Measurements from ENCODE around the gene ACYP2.

The ACYP2 gene

DNA sequence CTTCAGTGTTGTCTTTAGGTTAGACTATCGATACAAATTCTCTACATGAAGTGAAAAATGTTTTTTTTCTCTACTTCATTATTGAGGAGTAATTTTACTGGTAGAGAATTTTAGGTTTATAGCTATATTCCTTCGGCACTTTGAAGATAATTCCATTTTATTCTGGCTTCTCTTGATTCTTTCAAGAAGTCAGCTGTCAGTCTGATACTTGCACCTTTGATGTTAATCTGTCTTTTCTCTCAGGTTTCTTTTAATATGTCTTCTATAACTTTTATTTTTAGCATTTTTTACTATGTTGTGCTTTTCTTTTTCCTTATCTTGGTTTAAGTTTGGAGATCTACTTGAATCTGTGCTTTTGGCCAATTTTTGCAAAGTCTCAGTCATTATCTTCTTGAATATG, 122.0 kb downstream of the ACYP2 start:
- Histone ChIP-seq H3K4me3 (ENCODE audit: low read depth, low read length) (no peak overlapping the region), H3K9ac (ENCODE audit: low read depth, low read length) (no peak overlapping the region), H3K36me3 (ENCODE audit: control insufficient read depth, insufficient read depth, low read length) (no peaks in the 10 kb centered on the region)

DNA sequence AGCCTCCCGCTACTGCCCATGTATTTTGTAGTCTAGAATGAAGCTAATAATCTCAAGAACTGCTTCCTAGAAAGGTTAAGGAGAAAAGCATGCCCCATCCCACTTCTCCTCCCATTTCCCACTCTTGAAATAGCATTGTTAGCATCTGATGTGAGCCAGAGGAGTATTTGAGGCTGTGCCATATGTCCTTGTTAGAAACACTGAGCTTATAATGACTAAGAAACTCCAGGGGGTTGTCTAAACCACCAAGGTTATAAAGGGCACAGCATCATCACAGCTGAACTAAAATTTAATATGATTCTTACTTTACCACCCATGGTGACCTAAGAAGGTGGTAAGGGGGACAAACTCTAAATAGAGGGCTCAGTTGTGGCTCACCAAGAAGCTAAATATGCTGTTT, 124.0 kb downstream of the ACYP2 start:
- H3K4me1 ChIP-seq (ENCODE audit: control insufficient read depth, insufficient read depth, low read length), result peaks cover 4% of the 10 kb centered on the region
- H3K4me3 ChIP-seq (ENCODE audit: low read depth, low read length), result no peak overlapping the region
- peaks cover 5% of the 10 kb centered on the region for H3K27me3 ChIP-seq (ENCODE audit: control insufficient read depth, insufficient read depth, low read length)
- H3K36me3 ChIP-seq (ENCODE audit: control insufficient read depth, insufficient read depth, low read length), result no peaks in the 10 kb centered on the region
- H3K9me3 ChIP-seq (ENCODE audit: control insufficient read depth, insufficient read depth, low read length), result no peaks in the 10 kb centered on the region
- no peak overlapping the region for H3K9ac ChIP-seq (ENCODE audit: low read depth, low read length)

More for the DNA sequence above, 122.0 kb downstream of the ACYP2 start:
- Histone ChIP-seq H3K27me3 (ENCODE audit: control insufficient read depth, insufficient read depth, low read length) (peaks cover 5% of the 10 kb centered on the region), H3K4me1 (ENCODE audit: control insufficient read depth, insufficient read depth, low read length) (peaks cover 4% of the 10 kb centered on the region), H3K9me3 (ENCODE audit: control insufficient read depth, insufficient read depth, low read length) (no peaks in the 10 kb centered on the region)

DNA sequence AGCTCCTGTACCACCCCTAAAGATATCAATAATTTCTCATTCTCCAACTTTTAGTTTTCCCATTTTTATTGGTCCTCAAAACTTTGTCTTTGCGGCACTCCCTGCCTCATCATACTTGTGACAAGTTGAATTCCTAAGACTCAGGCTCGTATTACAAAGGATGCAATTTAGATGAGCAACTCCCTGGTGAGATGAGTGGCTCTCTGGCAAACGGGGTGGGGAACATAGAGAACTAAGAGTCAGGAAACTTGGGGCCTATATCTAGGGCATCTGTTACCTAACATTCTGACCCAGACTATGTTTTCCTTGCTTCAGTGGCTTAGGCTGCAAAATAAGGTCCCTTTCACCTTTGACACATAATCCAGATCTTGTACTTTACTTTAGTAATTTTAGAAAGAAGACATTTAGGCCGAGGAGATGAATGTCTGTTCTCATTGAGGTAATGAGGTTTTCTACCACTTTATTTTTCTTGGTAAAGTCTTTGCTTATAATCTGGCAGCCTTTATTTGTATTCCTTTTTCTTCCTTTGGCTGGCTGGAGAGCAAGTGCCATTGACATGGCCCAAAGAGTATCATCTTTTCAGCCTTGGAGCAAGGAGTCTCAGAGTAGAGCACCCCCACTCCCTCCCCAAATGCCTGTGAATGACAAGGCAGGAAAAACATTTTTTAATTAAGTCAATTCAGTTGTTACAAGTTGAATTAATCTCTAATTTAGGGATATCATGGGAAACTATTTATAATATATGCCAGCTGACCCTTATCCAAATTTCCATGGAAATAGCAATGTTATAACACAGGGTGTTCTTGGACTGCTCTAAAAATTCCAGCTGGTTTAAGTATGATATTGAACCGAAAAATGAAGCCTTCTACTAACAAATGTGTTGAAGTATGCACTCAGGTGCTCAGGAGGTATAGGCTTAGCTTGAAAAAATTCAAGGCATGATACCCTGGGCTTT, 125.4 kb downstream of the ACYP2 start:
- H3K27me3 ChIP-seq (ENCODE audit: control insufficient read depth, insufficient read depth, low read length), result peaks cover 5% of the 10 kb centered on the region
- no peak overlapping the region for H3K4me3 ChIP-seq (ENCODE audit: low read depth, low read length)
- no peaks in the 10 kb centered on the region for H3K9me3 ChIP-seq (ENCODE audit: control insufficient read depth, insufficient read depth, low read length)
- H3K4me1 ChIP-seq (ENCODE audit: control insufficient read depth, insufficient read depth, low read length), result peaks cover 4% of the 10 kb centered on the region
- no peaks in the 10 kb centered on the region for H3K36me3 ChIP-seq (ENCODE audit: control insufficient read depth, insufficient read depth, low read length)
- no peak overlapping the region for H3K9ac ChIP-seq (ENCODE audit: low read depth, low read length)

DNA sequence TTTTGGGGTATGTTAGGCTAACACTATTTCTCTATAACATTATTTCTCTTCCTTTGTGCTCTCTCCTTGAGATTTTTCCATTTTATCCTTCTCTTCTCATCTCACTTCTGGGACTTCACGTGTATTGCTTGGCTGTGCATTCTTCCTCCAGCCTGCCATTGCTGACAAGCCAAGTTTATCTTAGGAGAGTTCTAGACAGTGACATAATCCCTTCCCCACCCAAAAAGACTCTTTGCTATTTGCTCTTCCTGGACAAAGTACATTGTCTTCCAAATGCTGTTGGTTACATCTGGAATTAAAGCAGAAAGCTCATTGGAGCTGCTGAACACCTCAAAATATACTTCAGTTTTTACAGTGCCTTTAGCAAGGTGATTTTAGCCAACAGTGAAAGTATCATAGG, 131.7 kb downstream of the ACYP2 start:
- H3K4me3 ChIP-seq (ENCODE audit: low read depth, low read length), result no peak overlapping the region
- H3K4me1 ChIP-seq (ENCODE audit: control insufficient read depth, insufficient read depth, low read length), result no peaks in the 10 kb centered on the region
- no peak overlapping the region for H3K9ac ChIP-seq (ENCODE audit: low read depth, low read length)
- H3K36me3 ChIP-seq (ENCODE audit: control insufficient read depth, insufficient read depth, low read length), result no peaks in the 10 kb centered on the region
- no peaks in the 10 kb centered on the region for H3K9me3 ChIP-seq (ENCODE audit: control insufficient read depth, insufficient read depth, low read length)
- no peaks in the 10 kb centered on the region for H3K27me3 ChIP-seq (ENCODE audit: control insufficient read depth, insufficient read depth, low read length)

DNA sequence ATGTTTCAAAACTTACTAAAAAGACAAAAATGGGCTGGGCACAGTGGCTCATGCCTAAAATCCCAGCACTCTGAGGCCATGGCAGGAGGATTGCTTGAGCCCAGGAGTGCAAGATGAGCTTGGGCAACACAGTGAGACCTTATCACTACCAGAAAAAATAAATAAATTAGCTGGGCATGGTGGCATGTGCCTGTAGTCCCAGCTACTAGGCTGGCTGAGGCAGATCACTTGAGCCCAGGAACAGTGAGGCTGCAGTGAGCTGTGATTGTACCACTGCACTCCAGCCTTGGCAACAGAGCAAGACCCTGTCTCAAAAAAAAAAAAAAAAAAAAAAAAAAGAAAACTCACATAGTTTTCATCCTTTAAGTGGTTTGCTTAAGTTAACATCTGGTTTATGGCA, 134.2 kb downstream of the ACYP2 start:
- H3K36me3 ChIP-seq (ENCODE audit: control insufficient read depth, insufficient read depth, low read length), result no peaks in the 10 kb centered on the region

DNA sequence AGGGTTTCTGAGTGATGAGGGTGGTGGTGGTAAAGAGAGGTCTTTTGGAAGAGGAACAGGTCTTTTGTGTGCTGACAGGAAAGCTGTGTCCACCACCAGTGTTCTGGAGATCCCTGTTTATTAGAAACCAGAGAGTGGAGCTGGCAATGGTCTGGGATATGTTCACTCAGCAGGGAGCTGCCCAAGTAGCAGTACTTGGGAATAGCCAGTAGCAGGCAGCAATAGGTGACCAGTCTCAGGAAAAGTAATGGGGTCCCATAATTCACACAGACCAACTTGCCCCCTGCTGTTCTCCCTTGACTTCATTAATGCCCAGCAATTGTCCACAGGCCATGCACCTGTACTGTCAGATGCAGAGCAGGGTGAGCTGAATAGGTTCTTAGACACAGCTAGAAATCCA, 138.8 kb downstream of the ACYP2 start:
- H3K27me3 ChIP-seq (ENCODE audit: control insufficient read depth, insufficient read depth, low read length), result no peaks in the 10 kb centered on the region
- no peak overlapping the region for H3K4me3 ChIP-seq (ENCODE audit: low read depth, low read length)
- no peaks in the 10 kb centered on the region for H3K9me3 ChIP-seq (ENCODE audit: control insufficient read depth, insufficient read depth, low read length)
- no peaks in the 10 kb centered on the region for H3K4me1 ChIP-seq (ENCODE audit: control insufficient read depth, insufficient read depth, low read length)
- no peak overlapping the region for H3K9ac ChIP-seq (ENCODE audit: low read depth, low read length)
- no peaks in the 10 kb centered on the region for H3K36me3 ChIP-seq (ENCODE audit: control insufficient read depth, insufficient read depth, low read length)

More for the DNA sequence above, 134.2 kb downstream of the ACYP2 start:
- Histone ChIP-seq H3K9me3 (ENCODE audit: control insufficient read depth, insufficient read depth, low read length) (no peaks in the 10 kb centered on the region), H3K4me1 (ENCODE audit: control insufficient read depth, insufficient read depth, low read length) (no peaks in the 10 kb centered on the region), H3K27me3 (ENCODE audit: control insufficient read depth, insufficient read depth, low read length) (no peaks in the 10 kb centered on the region), H3K9ac (ENCODE audit: low read depth, low read length) (no peak overlapping the region), H3K4me3 (ENCODE audit: low read depth, low read length) (no peak overlapping the region)

DNA sequence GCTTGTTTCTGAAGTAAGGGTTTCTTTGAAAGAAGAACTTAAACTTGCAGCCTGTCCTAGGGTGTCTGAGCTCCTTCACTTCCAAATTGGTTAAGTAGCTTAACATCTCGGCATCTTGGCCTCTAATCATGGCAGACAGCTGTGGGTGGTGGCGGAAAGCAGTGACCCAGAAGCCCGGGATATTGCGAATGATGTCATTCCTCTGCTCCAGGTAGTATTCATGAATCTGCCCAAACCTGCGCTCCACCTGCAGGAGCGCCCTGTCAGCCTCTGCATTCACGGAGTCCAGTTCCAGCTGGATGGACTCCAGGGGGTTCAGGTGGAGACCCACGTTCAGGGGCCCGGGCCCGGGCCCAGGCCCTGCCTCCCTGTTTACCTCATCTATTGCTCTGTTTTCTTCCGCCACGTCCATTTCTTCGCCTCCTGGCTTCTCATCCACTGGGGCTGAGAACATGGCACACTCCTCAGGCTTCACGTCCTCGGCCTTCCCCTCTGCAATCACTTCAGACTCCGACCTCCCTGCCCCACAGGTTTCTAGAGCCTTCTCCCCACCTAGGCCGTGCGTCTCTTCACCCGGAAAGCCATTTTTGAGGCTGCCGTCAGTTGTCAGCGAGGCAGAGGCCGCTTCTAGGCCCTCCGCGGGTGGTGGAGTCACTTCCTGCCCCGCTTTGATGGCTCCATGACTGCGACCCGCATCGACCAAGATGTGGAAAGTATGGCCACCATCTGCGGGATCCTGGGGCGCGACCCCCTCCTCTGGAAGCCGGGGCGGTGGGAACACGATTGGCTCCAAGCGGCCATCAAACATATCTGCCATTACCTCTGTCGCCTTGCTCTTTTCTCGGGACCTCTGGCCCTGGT, 140.0 kb downstream of the ACYP2 start:
- no peaks in the 10 kb centered on the region for H3K9me3 ChIP-seq (ENCODE audit: control insufficient read depth, insufficient read depth, low read length)
- H3K9ac ChIP-seq (ENCODE audit: low read depth, low read length), result no peak overlapping the region
- H3K36me3 ChIP-seq (ENCODE audit: control insufficient read depth, insufficient read depth, low read length), result no peaks in the 10 kb centered on the region
- H3K4me1 ChIP-seq (ENCODE audit: control insufficient read depth, insufficient read depth, low read length), result no peaks in the 10 kb centered on the region
- H3K27me3 ChIP-seq (ENCODE audit: control insufficient read depth, insufficient read depth, low read length), result no peaks in the 10 kb centered on the region
- H3K4me3 ChIP-seq (ENCODE audit: low read depth, low read length), result no peak overlapping the region

DNA sequence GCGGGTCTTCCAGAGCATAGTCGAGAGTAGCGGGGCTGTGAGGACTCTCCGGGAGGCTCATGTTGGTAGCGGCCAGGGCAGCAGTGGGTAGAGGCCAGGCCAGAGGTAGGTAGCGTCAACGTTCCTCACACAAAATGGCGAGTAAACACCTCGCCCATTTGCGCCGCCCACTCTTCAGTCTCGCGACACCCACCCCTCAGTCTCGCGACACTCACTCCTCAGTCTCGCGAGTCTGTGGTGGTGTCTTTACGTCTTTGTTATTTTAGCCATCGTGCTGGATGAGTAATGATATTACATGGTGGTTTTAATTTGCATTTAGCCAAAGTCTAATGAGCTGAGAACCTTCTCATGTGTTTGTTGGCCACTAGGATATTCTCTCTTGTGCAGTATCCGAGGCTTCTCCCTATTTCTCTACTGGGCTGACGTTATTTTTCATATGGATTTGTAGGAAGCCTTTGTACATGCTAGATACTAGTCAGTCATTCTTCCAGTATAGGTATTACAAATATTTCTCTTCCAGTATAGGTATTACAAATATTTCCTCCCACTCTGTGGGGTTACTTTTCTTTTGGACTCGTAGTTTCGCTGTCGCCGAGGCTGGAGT, 140.8 kb downstream of the ACYP2 start, which contains the start of gene TSPYL6:
TSPYL6 (minus strand) TSS at position 139 of the 604 bp plus-strand sequence; CDS start at position 61, 78 bp downstream.
- H3K27me3 ChIP-seq (ENCODE audit: control insufficient read depth, insufficient read depth, low read length), result no peaks in the 10 kb centered on the region
- H3K4me1 ChIP-seq (ENCODE audit: control insufficient read depth, insufficient read depth, low read length), result no peaks in the 10 kb centered on the region
- H3K9me3 ChIP-seq (ENCODE audit: control insufficient read depth, insufficient read depth, low read length), result no peaks in the 10 kb centered on the region
- no peak within 1 kb of the TSS for H3K9ac ChIP-seq (ENCODE audit: low read depth, low read length)
- no peaks in the 10 kb centered on the region for H3K36me3 ChIP-seq (ENCODE audit: control insufficient read depth, insufficient read depth, low read length)
- no peak within 1 kb of the TSS for H3K4me3 ChIP-seq (ENCODE audit: low read depth, low read length)

DNA sequence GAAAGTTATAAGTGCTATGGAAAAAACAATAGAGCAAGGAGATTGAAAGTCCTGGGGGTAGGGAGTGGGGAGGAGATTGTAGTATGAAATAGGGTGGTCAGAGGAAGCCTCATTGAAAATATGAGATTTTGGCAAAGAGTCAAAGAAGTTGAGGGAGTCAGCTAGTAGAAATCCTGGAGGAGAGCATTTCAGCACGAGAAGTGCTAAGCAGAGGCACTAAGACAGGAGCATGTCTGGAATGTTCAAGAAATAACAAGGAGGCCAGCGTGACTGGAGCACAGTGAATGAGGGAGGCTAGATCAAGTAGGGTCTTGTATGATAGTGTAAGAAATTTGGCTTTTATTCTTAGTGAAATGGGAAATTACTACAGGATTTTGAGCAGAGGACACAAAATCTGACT, 142.8 kb downstream of the ACYP2 start:
- Histone ChIP-seq H3K9me3 (ENCODE audit: control insufficient read depth, insufficient read depth, low read length) (no peaks in the 10 kb centered on the region), H3K27me3 (ENCODE audit: control insufficient read depth, insufficient read depth, low read length) (no peaks in the 10 kb centered on the region), H3K9ac (ENCODE audit: low read depth, low read length) (no peak overlapping the region), H3K4me3 (ENCODE audit: low read depth, low read length) (no peak overlapping the region), H3K36me3 (ENCODE audit: control insufficient read depth, insufficient read depth, low read length) (no peaks in the 10 kb centered on the region), H3K4me1 (ENCODE audit: control insufficient read depth, insufficient read depth, low read length) (no peaks in the 10 kb centered on the region)

DNA sequence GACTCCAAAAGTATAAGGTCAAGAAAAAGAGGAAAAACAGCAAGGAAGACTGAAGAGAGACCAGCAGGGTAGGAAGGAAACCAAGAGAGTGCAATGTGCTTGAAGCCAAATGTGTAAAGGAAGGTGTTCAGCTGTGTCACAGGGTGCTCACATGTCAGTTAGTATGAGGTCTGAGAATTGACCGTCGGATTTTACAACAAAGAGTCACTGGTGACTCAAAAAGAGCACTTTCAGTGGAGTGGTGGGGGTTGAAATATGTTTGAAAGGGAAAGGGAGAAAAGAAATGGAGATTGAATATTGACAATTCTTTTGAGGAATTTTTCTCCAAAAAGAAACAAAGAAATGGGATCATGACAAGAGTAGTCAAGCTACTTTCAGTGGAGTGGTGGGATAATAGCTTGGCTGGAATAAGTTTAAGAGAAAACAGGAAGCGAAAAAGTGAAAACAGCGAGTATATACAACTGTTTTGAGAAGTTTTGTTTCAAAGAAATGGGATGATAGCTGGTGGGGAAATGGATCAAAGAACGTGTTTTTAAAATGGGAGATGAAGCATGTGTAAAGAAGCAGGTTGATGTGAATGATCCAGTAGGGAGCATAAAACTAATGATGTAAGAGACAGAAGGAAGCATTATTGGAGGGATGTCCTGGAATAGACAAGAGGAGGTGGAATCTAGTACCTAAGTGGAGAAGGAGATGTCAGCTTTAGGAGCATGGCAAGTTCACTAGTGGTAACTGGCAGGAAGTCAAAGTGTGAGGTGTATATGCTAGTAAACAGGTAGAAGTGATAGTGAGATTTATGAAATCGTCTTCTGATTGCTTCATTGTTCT, 144.2 kb downstream of the ACYP2 start:
- H3K36me3 ChIP-seq (ENCODE audit: control insufficient read depth, insufficient read depth, low read length), result no peaks in the 10 kb centered on the region

DNA sequence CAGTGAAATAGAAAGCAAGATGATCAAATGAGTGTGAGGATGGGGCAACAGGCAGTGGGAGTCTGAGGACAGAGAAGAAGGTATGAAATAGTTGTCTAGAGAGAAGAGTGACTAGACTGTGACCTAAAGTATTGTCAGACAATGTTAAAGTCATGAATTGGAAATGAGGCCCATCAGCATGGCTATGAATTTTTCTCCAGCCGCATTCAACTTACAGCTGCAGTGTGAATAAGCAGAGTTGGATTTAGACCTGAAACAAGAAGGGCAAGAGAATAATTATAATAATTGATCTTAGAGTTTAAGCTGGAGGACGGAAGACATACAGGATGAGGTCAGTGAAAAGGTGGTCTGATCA, 144.8 kb downstream of the ACYP2 start:
- Histone ChIP-seq H3K27me3 (ENCODE audit: control insufficient read depth, insufficient read depth, low read length) (no peaks in the 10 kb centered on the region), H3K4me3 (ENCODE audit: low read depth, low read length) (no peak overlapping the region), H3K36me3 (ENCODE audit: control insufficient read depth, insufficient read depth, low read length) (no peaks in the 10 kb centered on the region), H3K9ac (ENCODE audit: low read depth, low read length) (no peak overlapping the region), H3K9me3 (ENCODE audit: control insufficient read depth, insufficient read depth, low read length) (no peaks in the 10 kb centered on the region), H3K4me1 (ENCODE audit: control insufficient read depth, insufficient read depth, low read length) (no peaks in the 10 kb centered on the region)

More for the DNA sequence above, 144.2 kb downstream of the ACYP2 start:
- Histone ChIP-seq H3K27me3 (ENCODE audit: control insufficient read depth, insufficient read depth, low read length) (no peaks in the 10 kb centered on the region), H3K9ac (ENCODE audit: low read depth, low read length) (no peak overlapping the region), H3K9me3 (ENCODE audit: control insufficient read depth, insufficient read depth, low read length) (no peaks in the 10 kb centered on the region), H3K4me1 (ENCODE audit: control insufficient read depth, insufficient read depth, low read length) (no peaks in the 10 kb centered on the region), H3K4me3 (ENCODE audit: low read depth, low read length) (no peak overlapping the region)
